ENCODE data around the gene DEDD. TPM values are rescaled to one million over a fixed set of nuclear protein-coding genes. Genes with fewer than 3 reads are reported as not detected.

Gene DEDD
- total RNA-seq, 1 experiment from 2014 or later: 32.8 TPM

GRCh38 chr1:161158316-161159010, 26.0 kb upstream of the DEDD start (continued):
- TF ChIP-seq REST (IDR thresholded peaks at IDR 0.05; ENCODE audit: low read depth): no peak
- TF ChIP-seq EGR1 (IDR thresholded peaks at IDR 0.05; ENCODE audit: low read depth): no peak
- no peak for TF ChIP-seq YY1 (IDR thresholded peaks at IDR 0.05; ENCODE audit: extremely low read depth, insufficient replicate concordance, low read depth, low read length)
- no peak for TF ChIP-seq ZBTB33 (IDR thresholded peaks at IDR 0.05; ENCODE audit: extremely low read depth, insufficient replicate concordance, low read length)
- no peak for TF ChIP-seq SIN3A (IDR thresholded peaks at IDR 0.05; ENCODE audit: low read depth)
- no peak for TF ChIP-seq MAX (IDR thresholded peaks at IDR 0.05)
- TF ChIP-seq CBX3 (IDR thresholded peaks at IDR 0.05; ENCODE audit: low read depth): no peak

Measured in HCT116 (cell line).